ENCODE results near the gene C15orf61. TPM values are rescaled to one million over a fixed set of nuclear protein-coding genes. Genes with fewer than 3 reads are reported as not detected.

Gene C15orf61
- total RNA-seq, 1 donor from 2014 or later, result 4.2 TPM

DNA sequence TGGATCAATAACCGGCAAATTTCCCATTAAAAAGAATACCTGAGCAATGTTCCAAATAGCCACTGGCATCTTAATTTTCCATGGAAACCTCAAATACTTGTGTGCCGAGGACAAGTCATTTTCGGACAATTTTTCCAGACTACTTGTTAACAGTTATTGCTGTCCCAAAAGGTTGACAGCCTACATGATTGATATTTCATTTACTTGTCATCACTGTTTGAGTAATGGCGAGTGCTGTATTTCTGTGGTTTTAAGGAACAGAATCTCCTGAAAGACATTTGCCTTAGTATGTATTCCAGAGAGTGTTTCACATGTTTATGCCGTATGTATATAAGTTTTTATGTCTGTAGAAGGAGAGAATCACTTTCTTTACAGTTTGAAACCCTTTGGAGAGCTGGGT is 58.2 kb downstream of the C15orf61 start:
- no peak overlapping the region for H3K4me3 Mint-ChIP-seq
- TF ChIP-seq, protein P1, sequence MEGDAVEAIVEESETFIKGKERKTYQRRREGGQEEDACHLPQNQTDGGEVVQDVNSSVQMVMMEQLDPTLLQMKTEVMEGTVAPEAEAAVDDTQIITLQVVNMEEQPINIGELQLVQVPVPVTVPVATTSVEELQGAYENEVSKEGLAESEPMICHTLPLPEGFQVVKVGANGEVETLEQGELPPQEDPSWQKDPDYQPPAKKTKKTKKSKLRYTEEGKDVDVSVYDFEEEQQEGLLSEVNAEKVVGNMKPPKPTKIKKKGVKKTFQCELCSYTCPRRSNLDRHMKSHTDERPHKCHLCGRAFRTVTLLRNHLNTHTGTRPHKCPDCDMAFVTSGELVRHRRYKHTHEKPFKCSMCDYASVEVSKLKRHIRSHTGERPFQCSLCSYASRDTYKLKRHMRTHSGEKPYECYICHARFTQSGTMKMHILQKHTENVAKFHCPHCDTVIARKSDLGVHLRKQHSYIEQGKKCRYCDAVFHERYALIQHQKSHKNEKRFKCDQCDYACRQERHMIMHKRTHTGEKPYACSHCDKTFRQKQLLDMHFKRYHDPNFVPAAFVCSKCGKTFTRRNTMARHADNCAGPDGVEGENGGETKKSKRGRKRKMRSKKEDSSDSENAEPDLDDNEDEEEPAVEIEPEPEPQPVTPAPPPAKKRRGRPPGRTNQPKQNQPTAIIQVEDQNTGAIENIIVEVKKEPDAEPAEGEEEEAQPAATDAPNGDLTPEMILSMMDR (IDR thresholded peaks at IDR 0.05), result no peak
- no peaks in the 10 kb centered on the region for H3K9me3 Mint-ChIP-seq
- no peaks in the 10 kb centered on the region for H3K27me3 Mint-ChIP-seq
- CTCF ChIA-PET, result no interaction called here
- intact Hi-C loops (cut with micrococcal nuclease), result loop anchor here (10.0 kb wide), 1 partner anchor 644 kb away; no protein-coding TSS in a partner anchor
- DNase-seq (no peak), ATAC-seq (ENCODE audit: low read depth) (no peak)
- peaks cover 8% of the 10 kb centered on the region for H3K36me3 Mint-ChIP-seq (ENCODE audit: low read depth)
- H3K4me1 Mint-ChIP-seq, result peaks cover 2% of the 10 kb centered on the region
- POLR2A ChIA-PET, result no interaction called here
- H3K27ac Mint-ChIP-seq, result no peak overlapping the region

Other genes with a start within 250 kb of the C15orf61 start
- 18.9 and 26.7 TPM in 2 replicates for gene MAP2K5, start 21.6 kb downstream of the C15orf61 start, total RNA-seq